HEK293T (cell line): Measurements from ENCODE around the gene INSC.

Experiments used
- ELF4 ChIP-seq: fragments of 450-650 bp; IDR thresholded peaks from 2 replicates; pipeline ENCODE4 v1.6.1; 2017; ENCODE audit warnings: antibody characterized with exemption
- HDGF ChIP-seq: fragments of 450-650 bp; IDR thresholded peaks from 2 replicates; pipeline ENCODE4 v1.6.1; 2017; ENCODE audit warnings: antibody characterized with exemption, borderline replicate concordance
- L3MBTL2 ChIP-seq: fragments of 450-650 bp; conservative IDR thresholded peaks from 2 replicates; pipeline ENCODE4 v1.6.1; 2016; ENCODE audit warnings: mild to moderate bottlenecking
- LEF1 ChIP-seq: fragments of 450-650 bp; IDR thresholded peaks from 2 replicates; pipeline ENCODE4 v1.6.1; 2017; ENCODE audit warnings: mild to moderate bottlenecking, borderline replicate concordance
- NFRKB ChIP-seq: fragments of 450-650 bp; IDR thresholded peaks from 2 replicates; pipeline ENCODE4 v1.6.1; 2016; ENCODE audit warnings: mild to moderate bottlenecking, moderate library complexity
- SP1 ChIP-seq: fragments of 450-650 bp; IDR thresholded peaks from 2 replicates; pipeline ENCODE4 v1.6.1; 2017
- ZNF384 ChIP-seq: fragments of 450-650 bp; IDR thresholded peaks from 2 replicates; pipeline ENCODE4 v1.6.1; 2016

DNA sequence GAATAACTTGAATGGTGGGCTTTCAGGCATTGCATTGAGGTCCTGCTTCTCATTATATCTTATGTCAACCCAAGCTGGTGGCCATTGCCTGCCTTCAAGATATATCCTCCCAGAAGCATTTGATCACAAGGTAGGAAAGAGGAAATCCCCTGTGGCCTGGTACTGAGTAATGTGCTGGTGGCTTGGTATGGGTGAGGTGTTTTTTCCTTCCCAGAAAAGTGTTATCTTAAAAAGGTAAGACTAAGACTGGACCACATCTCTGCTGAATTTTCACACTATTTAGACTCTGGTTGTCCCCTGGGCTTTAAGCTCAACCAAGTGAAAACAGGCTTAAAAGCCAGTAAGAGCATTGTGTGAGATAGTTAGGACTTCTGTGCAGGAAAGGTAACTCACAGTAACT is 3.7 kb downstream of the INSC start:
- TF ChIP-seq NFRKB (no peak), LEF1 (no peak), ELF4 (no peak), ZNF384 (no peak), SP1 (no peak), L3MBTL2 (no peak), HDGF (no peak)
